GM18498 (cell line): ENCODE results near the gene ALK.
A peak's percentile ranks its signal among the peaks of the same experiment; 100 is the strongest.

Experiments used
- ATAC-seq: cut with Tn5 transposase; IDR thresholded peaks from one replicate; pipeline ENCODE4 v1.9.1; 2021; ENCODE audit warnings: mild to moderate bottlenecking, moderate library complexity; ENCODE audit not compliant: unreplicated experiment

The ALK gene

GRCh38 chr2:29921560-29921915 is at the start of gene ALK:
Gene ALK (minus strand): TSS chr2:29921586. CDS start chr2:29920659, 927 bp downstream.
- peak; percentile 64 for ATAC-seq

GRCh38 chr2:29966266-29966665 is 44.9 kb upstream of the ALK start:
- ATAC-seq: no peak

GRCh38 chr2:29963972-29964570 is 42.7 kb upstream of the ALK start:
- no peak for ATAC-seq

GRCh38 chr2:29962922-29963321 is 41.5 kb upstream of the ALK start:
- ATAC-seq: no peak

- no peak for ATAC-seq
Observed at GRCh38 chr2:29954316-29954715, 32.9 kb upstream of the ALK start.

GRCh38 chr2:29952973-29953372 is 31.6 kb upstream of the ALK start:
- no peak for ATAC-seq

- ATAC-seq: no peak
Observed at GRCh38 chr2:29951576-29951975, 30.2 kb upstream of the ALK start.

GRCh38 chr2:29950481-29950880 is 29.1 kb upstream of the ALK start:
- no peak for ATAC-seq

- no peak for ATAC-seq
Observed at GRCh38 chr2:29949042-29949441, 27.7 kb upstream of the ALK start.

GRCh38 chr2:29946505-29946904 is 25.1 kb upstream of the ALK start:
- no peak for ATAC-seq

GRCh38 chr2:29942711-29943110 is 21.3 kb upstream of the ALK start:
- ATAC-seq: no peak

- no peak for ATAC-seq
Observed at GRCh38 chr2:29940706-29941105, 19.3 kb upstream of the ALK start.

GRCh38 chr2:29936020-29936419 is 14.6 kb upstream of the ALK start:
- no peak for ATAC-seq

GRCh38 chr2:29931818-29932217 is 10.4 kb upstream of the ALK start:
- no peak for ATAC-seq

- ATAC-seq: no peak
Observed at GRCh38 chr2:29923110-29923721, 1.8 kb upstream of the ALK start.

- no peak for ATAC-seq
Observed at GRCh38 chr2:29922605-29923004, 1.2 kb upstream of the ALK start.

GRCh38 chr2:29920631-29921559 is 491 bp downstream of the ALK start:
- peak; percentile 22 for ATAC-seq

- no peak for ATAC-seq
Observed at GRCh38 chr2:29920130-29920577, 1.2 kb downstream of the ALK start.

GRCh38 chr2:29918941-29919340 is 2.4 kb downstream of the ALK start:
- ATAC-seq: no peak

- ATAC-seq: no peak
Observed at GRCh38 chr2:29917781-29918180, 3.6 kb downstream of the ALK start.

- ATAC-seq: no peak
Observed at GRCh38 chr2:29916571-29916970, 4.8 kb downstream of the ALK start.

GRCh38 chr2:29910960-29911359 is 10.4 kb downstream of the ALK start:
- no peak for ATAC-seq
